Karpas-422 (cell line): Measurements from ENCODE around the gene C19orf25. TPM values are rescaled to one million over a fixed set of nuclear protein-coding genes. Genes with fewer than 3 reads are reported as not detected.
"Not testable (repeated sequence)": the region's sequence is repeated elsewhere in the genome, so short reads cannot be mapped to it uniquely, and the experiment has no call there.

ENCODE experiments used
- DNase-seq: peaks from one replicate; pipeline ENCODE4 v3.0.0-alpha.2; 2015
- H2AFZ ChIP-seq: fragments of 200-600 bp; sonication (generic); 2 replicates; pipeline ENCODE4 v1.6.1; 2014; ENCODE audit warnings: antibody characterized with exemption, low read length, mixed read lengths
- H3K27ac ChIP-seq: fragments of 200-600 bp; sonication (generic); 2 replicates; pipeline ENCODE4 v1.5.1; 2014; ENCODE audit warnings: mild to moderate bottlenecking, low read length, moderate library complexity
- H3K27me3 ChIP-seq: fragments of 200-600 bp; sonication (generic); 2 replicates; pipeline ENCODE4 v1.6.1; 2014; ENCODE audit warnings: low read length, mixed read lengths
- H3K36me3 ChIP-seq: fragments of 200-600 bp; sonication (generic); 2 replicates; pipeline ENCODE4 v1.6.1; 2014; ENCODE audit warnings: low read length, mixed read lengths; ENCODE audit not compliant: insufficient read depth
- H3K4me1 ChIP-seq: fragments of 200-600 bp; sonication (generic); 2 replicates; pipeline ENCODE4 v1.6.1; 2014; ENCODE audit warnings: mild to moderate bottlenecking, low read length, mixed read lengths
- H3K4me2 ChIP-seq: fragments of 200-600 bp; sonication (generic); 2 replicates; pipeline ENCODE4 v1.6.1; 2014; ENCODE audit warnings: low read length, low read depth, mild to moderate bottlenecking; ENCODE audit not compliant: poor library complexity, severe bottlenecking
- H3K4me3 ChIP-seq: fragments of 200-600 bp; sonication (generic); 2 replicates; pipeline ENCODE4 v1.5.1; 2014; ENCODE audit warnings: mild to moderate bottlenecking, antibody characterized with exemption, low read length, mixed read lengths
- H3K79me2 ChIP-seq: fragments of 200-600 bp; sonication (generic); 2 replicates; pipeline ENCODE4 v1.6.1; 2014; ENCODE audit warnings: mild to moderate bottlenecking, low read length, mixed read lengths
- H3K9ac ChIP-seq: fragments of 200-600 bp; sonication (generic); 2 replicates; pipeline ENCODE4 v1.6.0; 2014; ENCODE audit warnings: low read length
- H3K9me2 ChIP-seq: fragments of 200-600 bp; sonication (generic), shearing (Covaris generic); replicated peaks from 2 replicates; pipeline ENCODE4 v1.6.0; 2014; ENCODE audit warnings: mild to moderate bottlenecking, low read length, moderate library complexity; ENCODE audit not compliant: insufficient read depth
- H3K9me3 ChIP-seq: fragments of 300-700, 200-600 bp; sonication (generic); 2 replicates; pipeline ENCODE4 v1.6.1; 2014; ENCODE audit warnings: low read length, mixed read lengths
- H4K20me1 ChIP-seq: fragments of 200-600 bp; sonication (generic); 2 replicates; pipeline ENCODE4 v1.6.1; 2014; ENCODE audit warnings: mild to moderate bottlenecking, antibody characterized with exemption, low read length, low read depth; ENCODE audit not compliant: insufficient read depth
- total RNA-seq: library from RNA; depleted of rRNA; stranded (reverse); fragments of >200 nt; shearing (Covaris generic); gene quantifications from 2 replicates; pipeline ENCODE4 v1.2.3, GENCODE V29; 2014; ENCODE audit warnings: low replicate concordance

The C19orf25 gene
- total RNA-seq, 1 experiment from 2014 or later: 26.4 TPM

GRCh38 chr19:1446713-1447481 lies 32.1 kb downstream of the C19orf25 start:
- Histone ChIP-seq H3K27ac (no peak overlapping the region), H3K4me3 (no peak overlapping the region), H3K36me3 (peaks cover 4% of the 10 kb centered on the region; the same call in 1 of the 2 replicates), H3K9me2 (no peaks in the 10 kb centered on the region), H3K27me3 (0 out of 2 replicates have a peak, but pooled peaks cover 2% of the 10 kb centered on the region), H3K4me1 (peaks cover 26% of the 10 kb centered on the region), H2AFZ (no peak overlapping the region), H3K4me2 (no peak overlapping the region), H3K79me2 (no peaks in the 10 kb centered on the region), H4K20me1 (peaks cover 17% of the 10 kb centered on the region; the same call in 1 of the 2 replicates), H3K9ac (no peak overlapping the region), H3K9me3 (no peaks in the 10 kb centered on the region)
- peak; percentile 53 for DNase-seq

GRCh38 chr19:1445932-1446712 lies 32.9 kb downstream of the C19orf25 start:
- H3K9ac ChIP-seq: no peak overlapping the region

GRCh38 chr19:1445185-1445931 lies 33.7 kb downstream of the C19orf25 start:
- DNase-seq: peak; percentile 94
- Histone ChIP-seq H3K27ac (peak overlapping the region; percentile 64), H3K9me3 (no peaks in the 10 kb centered on the region), H3K79me2 (no peaks in the 10 kb centered on the region), H3K4me1 (peaks cover 27% of the 10 kb centered on the region), H2AFZ (0 out of 2 replicates have a peak overlapping the region, but pooled peaks have one; percentile 39), H3K27me3 (no peaks in the 10 kb centered on the region), H3K9me2 (no peaks in the 10 kb centered on the region), H4K20me1 (peaks cover 27% of the 10 kb centered on the region), H3K4me2 (peak overlapping the region; percentile 75), H3K36me3 (peaks cover 18% of the 10 kb centered on the region), H3K9ac (peak overlapping the region; percentile 76), H3K4me3 (peak overlapping the region; percentile 70)

More at GRCh38 chr19:1445932-1446712, 32.9 kb downstream of the C19orf25 start:
- peak; percentile 41 for DNase-seq
- no peaks in the 10 kb centered on the region for H3K9me2 ChIP-seq
- no peaks in the 10 kb centered on the region for H3K9me3 ChIP-seq
- peaks cover 11% of the 10 kb centered on the region for H3K36me3 ChIP-seq
- peaks cover 26% of the 10 kb centered on the region for H3K4me1 ChIP-seq
- peaks cover 23% of the 10 kb centered on the region; the same call in 1 of the 2 replicates for H4K20me1 ChIP-seq
- H3K4me2 ChIP-seq: no peak overlapping the region
- H3K4me3 ChIP-seq: no peak overlapping the region
- H2AFZ ChIP-seq: no peak overlapping the region
- no peaks in the 10 kb centered on the region for H3K79me2 ChIP-seq
- H3K27ac ChIP-seq: no peak overlapping the region
- 0 out of 2 replicates have a peak, but pooled peaks cover 2% of the 10 kb centered on the region for H3K27me3 ChIP-seq

- Histone ChIP-seq H3K27ac (no peak overlapping the region), H3K4me2 (no peak overlapping the region), H2AFZ (no peak overlapping the region), H3K9ac (no peak overlapping the region), H3K79me2 (peaks cover 18% of the 10 kb centered on the region), H3K4me1 (peaks cover 34% of the 10 kb centered on the region), H3K36me3 (peaks cover 32% of the 10 kb centered on the region), H3K9me2 (no peaks in the 10 kb centered on the region), H3K27me3 (no peaks in the 10 kb centered on the region), H3K9me3 (no peaks in the 10 kb centered on the region), H4K20me1 (peaks cover 36% of the 10 kb centered on the region), H3K4me3 (no peak overlapping the region)
- no peak for DNase-seq
Observed at GRCh38 chr19:1441677-1442438, 37.2 kb downstream of the C19orf25 start.

GRCh38 chr19:1441022-1441426 lies 38.0 kb downstream of the C19orf25 start:
- H3K9ac ChIP-seq: no peak overlapping the region
- H3K79me2 ChIP-seq: peaks cover 18% of the 10 kb centered on the region
- no peaks in the 10 kb centered on the region for H3K27me3 ChIP-seq
- H4K20me1 ChIP-seq: peaks cover 36% of the 10 kb centered on the region
- no peak for DNase-seq
- H3K36me3 ChIP-seq: peaks cover 32% of the 10 kb centered on the region
- H3K4me1 ChIP-seq: peaks cover 38% of the 10 kb centered on the region
- no peak overlapping the region for H3K4me3 ChIP-seq
- H3K4me2 ChIP-seq: no peak overlapping the region
- no peaks in the 10 kb centered on the region for H3K9me3 ChIP-seq
- no peak overlapping the region for H3K27ac ChIP-seq
- H2AFZ ChIP-seq: no peak overlapping the region
- no peaks in the 10 kb centered on the region for H3K9me2 ChIP-seq

GRCh38 chr19:1440418-1440801 lies 38.6 kb downstream of the C19orf25 start:
- H3K9me3 ChIP-seq: no peaks in the 10 kb centered on the region
- H3K36me3 ChIP-seq: peaks cover 32% of the 10 kb centered on the region
- H3K9me2 ChIP-seq: no peaks in the 10 kb centered on the region
- no peak overlapping the region for H2AFZ ChIP-seq
- peaks cover 38% of the 10 kb centered on the region for H3K4me1 ChIP-seq
- no peak overlapping the region for H3K4me2 ChIP-seq
- H3K79me2 ChIP-seq: peaks cover 18% of the 10 kb centered on the region
- peaks cover 36% of the 10 kb centered on the region for H4K20me1 ChIP-seq
- 0 out of 2 replicates have a peak overlapping the region, but pooled peaks have one; percentile 17 for H3K9ac ChIP-seq
- no peak for DNase-seq
- no peak overlapping the region for H3K27ac ChIP-seq
- H3K27me3 ChIP-seq: no peaks in the 10 kb centered on the region
- H3K4me3 ChIP-seq: no peak overlapping the region

- Histone ChIP-seq H3K4me2 (peak overlapping the region; percentile 99), H4K20me1 (peaks cover 36% of the 10 kb centered on the region), H3K4me3 (peak overlapping the region; percentile 99), H3K36me3 (peaks cover 32% of the 10 kb centered on the region), H3K27ac (peak overlapping the region; percentile 91), H3K79me2 (peaks cover 18% of the 10 kb centered on the region), H3K4me1 (peaks cover 35% of the 10 kb centered on the region), H3K9ac (peak overlapping the region; percentile 99)
- not testable (repeated sequence) for H3K27me3 ChIP-seq, H3K9me2 ChIP-seq, H3K9me3 ChIP-seq, H2AFZ ChIP-seq, DNase-seq
Observed at GRCh38 chr19:1439525-1440417, 39.2 kb downstream of the C19orf25 start.
